Measurements from ENCODE around the gene HOXB8. TPM values are rescaled to one million over a fixed set of nuclear protein-coding genes. Genes with fewer than 3 reads are reported as not detected.

Gene HOXB8
- total RNA-seq, 1 donor from 2014 or later: 1.6 TPM

GRCh38 chr17:48624544-48625494 is 9.7 kb upstream of the HOXB8 start:
- DNase-seq: no peak

GRCh38 chr17:48624118-48624517 is 9.0 kb upstream of the HOXB8 start:
- no peak for DNase-seq

- no peak for DNase-seq
Measured at GRCh38 chr17:48623583-48623982, 8.5 kb upstream of the HOXB8 start.

GRCh38 chr17:48622857-48623256 is 7.8 kb upstream of the HOXB8 start:
- no peak for DNase-seq

GRCh38 chr17:48621410-48622392 is 6.6 kb upstream of the HOXB8 start:
- no peak for DNase-seq

- no peak for DNase-seq
Measured at GRCh38 chr17:48620461-48621139, 5.5 kb upstream of the HOXB8 start.

- DNase-seq: no peak
Measured at GRCh38 chr17:48619826-48620449, 4.8 kb upstream of the HOXB8 start.

DNA sequence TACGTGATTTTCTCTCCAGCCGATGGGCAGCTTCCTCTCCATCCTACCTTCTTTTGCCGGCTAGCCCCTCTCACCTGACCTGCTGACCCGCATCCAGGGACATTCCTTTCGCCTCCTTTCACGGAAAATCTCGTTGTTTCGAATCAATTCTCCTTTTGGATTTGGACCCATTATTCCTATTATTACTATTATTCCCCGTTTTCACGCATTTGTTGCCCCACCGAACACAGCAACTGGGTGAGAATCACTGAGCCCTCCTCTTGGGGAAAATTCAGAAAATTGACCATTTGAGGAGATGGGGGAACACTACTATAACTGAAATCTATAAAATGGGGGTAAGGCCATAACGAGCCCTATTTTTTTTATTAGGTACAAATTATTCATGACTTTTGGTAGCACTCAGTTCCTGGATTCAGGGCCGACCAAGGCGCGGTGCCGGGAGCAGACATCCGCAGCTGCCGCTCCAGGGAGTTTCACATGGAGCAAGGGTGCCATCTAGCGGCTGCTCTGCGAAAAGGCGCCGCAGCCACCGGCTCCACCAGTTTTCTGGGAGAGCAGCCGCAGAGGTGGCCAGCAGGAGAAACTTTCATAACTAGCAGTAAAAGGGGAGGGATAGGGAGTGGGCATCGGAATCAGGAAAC is 3.3 kb upstream of the HOXB8 start:
- DNase-seq: peak; percentile 82

DNA sequence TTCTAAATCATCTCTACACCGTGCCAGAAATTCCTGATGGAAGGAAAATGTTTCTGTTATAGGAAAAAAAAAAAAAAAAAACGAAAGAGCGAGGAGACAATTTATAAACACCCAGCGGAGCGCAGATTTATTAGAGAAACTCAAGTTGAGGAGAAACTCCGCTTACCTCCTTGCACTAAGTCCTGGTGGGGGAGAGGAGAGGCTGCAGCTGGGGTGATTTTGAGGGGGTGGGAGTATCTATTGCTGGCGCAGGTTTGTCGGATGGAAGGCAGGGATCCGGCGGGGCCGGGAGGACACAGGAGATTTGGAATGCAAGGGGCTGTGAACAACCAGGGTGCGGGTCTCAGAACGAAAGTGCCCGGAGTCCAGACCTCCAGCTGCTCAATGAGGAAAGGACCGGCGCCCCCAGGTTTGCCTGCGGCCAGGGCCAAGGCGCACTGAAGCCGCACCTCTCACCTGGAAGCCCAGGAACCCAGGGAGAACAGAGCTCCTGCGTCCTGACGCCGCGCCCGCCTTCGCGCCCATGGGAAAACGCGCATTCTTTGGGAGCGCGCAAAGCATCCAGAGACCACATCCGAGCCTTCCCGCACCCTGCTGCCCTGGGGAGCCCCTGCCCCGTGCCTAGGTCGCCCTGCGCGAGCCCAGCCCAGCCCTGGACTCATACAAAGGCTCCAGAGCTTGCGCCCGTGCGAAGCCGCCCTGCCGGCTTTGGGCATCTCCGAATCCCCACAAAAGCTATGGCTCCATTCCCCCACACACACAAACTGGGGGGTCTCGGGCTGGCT is 2.6 kb upstream of the HOXB8 start:
- no peak for DNase-seq

GRCh38 chr17:48616717-48617470 is 1.8 kb upstream of the HOXB8 start:
- no peak for DNase-seq

DNA sequence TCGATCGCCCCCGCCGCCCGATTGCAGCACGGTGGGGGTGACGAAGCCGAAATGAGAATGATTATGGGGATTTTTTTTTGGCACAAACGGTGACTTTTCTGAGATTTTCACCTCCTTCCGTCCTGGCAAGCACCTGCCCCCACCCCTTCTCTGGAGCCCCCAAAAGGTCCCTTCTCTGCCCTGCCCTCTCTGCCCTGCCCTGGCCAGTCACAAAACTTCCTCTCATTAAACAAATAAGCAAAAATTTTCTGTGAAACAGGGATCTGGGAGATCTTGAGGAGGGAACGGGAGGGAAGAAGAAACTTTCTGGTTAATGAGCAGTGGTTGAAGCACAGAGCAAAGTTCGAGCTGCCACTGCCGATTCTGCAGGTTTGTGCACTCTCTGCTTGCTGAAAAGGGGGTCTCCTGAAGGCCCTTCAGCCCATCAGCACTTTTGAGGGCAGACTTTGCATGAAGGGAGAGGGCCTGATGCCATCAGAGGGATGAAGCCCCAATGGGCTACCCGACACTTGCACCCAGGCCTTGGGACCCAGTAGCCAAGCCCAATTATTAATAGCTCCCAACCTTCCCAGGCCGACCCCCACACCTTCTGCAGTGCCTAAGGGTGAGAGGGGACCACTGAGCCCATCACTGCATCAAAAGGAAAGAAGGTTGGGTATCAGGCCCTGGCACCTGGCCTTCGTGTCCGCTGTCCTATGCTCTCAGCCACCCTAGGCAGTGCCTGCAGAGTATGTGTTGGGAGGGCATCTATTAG is 1.0 kb upstream of the HOXB8 start:
- DNase-seq: no peak

GRCh38 chr17:48613862-48614694 is 1.0 kb downstream of the HOXB8 start:
- DNase-seq: no peak

GRCh38 chr17:48612854-48613691 is 2.0 kb downstream of the HOXB8 start:
- peak; percentile 33 for DNase-seq

DNA sequence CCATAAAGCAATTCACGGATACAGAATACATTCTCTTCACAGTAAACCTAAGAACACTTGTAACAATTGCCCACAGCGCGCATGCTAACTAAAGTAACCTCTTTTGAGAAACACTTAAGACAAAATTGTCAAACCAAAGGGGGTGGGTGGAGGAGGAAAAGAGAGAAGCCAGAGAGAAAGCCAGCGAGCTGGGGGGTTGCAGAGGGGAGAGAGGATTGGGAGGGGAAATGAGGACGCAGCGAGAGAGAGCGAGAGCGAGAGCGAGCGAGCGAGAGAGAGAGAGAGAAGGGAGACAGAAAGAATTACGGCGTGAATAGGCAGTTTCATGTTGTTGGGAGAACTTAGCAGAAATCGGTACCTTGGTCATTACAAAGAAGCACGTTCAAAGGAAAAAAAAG is 2.6 kb downstream of the HOXB8 start:
- DNase-seq: no peak

GRCh38 chr17:48611681-48612455 is 3.2 kb downstream of the HOXB8 start:
- DNase-seq: no peak

GRCh38 chr17:48611213-48611612 is 3.9 kb downstream of the HOXB8 start:
- no peak for DNase-seq
